Gastroesophageal sphincter (tissue), 3 donors: Measurements from ENCODE around the gene KIFAP3.

Experiments used
- EP300 ChIP-seq: sonication (generic); formaldehyde crosslinking; IDR thresholded peaks from one replicate; pipeline ENCODE4 v1.6.1; 2017; ENCODE audit warnings: antibody characterized with exemption, mild to moderate bottlenecking
- POLR2A ChIP-seq, 2 donors: fragments of 450-650 bp; IDR thresholded peaks; one replicate each; pipeline ENCODE4 v1.6.1; 2017; ENCODE audit warnings: antibody characterized with exemption in 2 of 2, mild to moderate bottlenecking in 2 of 2, moderate library complexity in 1 of 2
- POLR2AphosphoS5 ChIP-seq: sonication (generic); formaldehyde crosslinking; IDR thresholded peaks from one replicate; pipeline ENCODE4 v1.6.1; 2017; ENCODE audit warnings: antibody characterized with exemption
- TF ChIP-seq, protein P1 (sequence below), 4 experiments: fragments of 200-600 bp in 2 of 4; fragments of 450-650 bp in 2 of 4; sonication (generic) in 1 of 4; IDR thresholded peaks; one replicate each; pipeline ENCODE4 v1.5.1; 2017 to 2019; ENCODE audit warnings: antibody characterized with exemption in 4 of 4, mild to moderate bottlenecking in 2 of 4, moderate library complexity in 2 of 4

DNA sequence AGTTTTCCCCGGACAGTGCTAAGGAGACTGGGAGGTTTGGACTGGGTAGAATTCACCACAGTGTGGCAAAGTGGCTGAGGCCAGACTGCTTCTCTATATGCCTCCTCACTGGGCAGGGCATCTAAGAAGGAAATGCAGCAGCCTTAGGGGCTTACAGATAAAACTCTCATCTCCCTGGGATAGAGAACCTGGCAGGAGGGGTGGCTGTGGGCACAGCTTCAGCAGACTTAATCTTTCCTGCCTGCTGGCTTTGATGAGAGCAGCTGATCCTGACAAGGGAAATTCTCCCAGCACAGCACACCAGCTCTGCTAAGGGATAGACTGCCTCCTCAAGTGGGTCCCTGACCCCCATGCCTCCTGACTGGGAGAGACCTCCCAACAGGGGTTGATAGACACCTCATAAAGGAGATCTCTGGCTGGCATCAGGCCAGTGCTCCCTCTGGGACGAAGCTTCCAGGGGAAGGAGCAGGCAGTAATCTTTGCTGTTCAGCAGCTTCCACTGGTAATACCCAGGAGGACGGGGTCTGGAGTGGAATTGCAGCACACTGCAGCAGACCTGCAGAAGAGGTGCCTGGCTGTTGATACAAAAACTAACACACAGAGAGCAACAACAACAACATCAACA is 25.2 kb downstream of the KIFAP3 start:
- TF ChIP-seq, protein P1, sequence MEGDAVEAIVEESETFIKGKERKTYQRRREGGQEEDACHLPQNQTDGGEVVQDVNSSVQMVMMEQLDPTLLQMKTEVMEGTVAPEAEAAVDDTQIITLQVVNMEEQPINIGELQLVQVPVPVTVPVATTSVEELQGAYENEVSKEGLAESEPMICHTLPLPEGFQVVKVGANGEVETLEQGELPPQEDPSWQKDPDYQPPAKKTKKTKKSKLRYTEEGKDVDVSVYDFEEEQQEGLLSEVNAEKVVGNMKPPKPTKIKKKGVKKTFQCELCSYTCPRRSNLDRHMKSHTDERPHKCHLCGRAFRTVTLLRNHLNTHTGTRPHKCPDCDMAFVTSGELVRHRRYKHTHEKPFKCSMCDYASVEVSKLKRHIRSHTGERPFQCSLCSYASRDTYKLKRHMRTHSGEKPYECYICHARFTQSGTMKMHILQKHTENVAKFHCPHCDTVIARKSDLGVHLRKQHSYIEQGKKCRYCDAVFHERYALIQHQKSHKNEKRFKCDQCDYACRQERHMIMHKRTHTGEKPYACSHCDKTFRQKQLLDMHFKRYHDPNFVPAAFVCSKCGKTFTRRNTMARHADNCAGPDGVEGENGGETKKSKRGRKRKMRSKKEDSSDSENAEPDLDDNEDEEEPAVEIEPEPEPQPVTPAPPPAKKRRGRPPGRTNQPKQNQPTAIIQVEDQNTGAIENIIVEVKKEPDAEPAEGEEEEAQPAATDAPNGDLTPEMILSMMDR (IDR thresholded peaks at IDR 0.05), result no peak
- TF ChIP-seq POLR2AphosphoS5 (no peak), EP300 (no peak), POLR2A (IDR thresholded peaks at IDR 0.05) (no peak)
